ENCODE data around the gene PTCH2.
A peak's percentile ranks its signal among the peaks of the same experiment; 100 is the strongest.

Gene PTCH2

DNA sequence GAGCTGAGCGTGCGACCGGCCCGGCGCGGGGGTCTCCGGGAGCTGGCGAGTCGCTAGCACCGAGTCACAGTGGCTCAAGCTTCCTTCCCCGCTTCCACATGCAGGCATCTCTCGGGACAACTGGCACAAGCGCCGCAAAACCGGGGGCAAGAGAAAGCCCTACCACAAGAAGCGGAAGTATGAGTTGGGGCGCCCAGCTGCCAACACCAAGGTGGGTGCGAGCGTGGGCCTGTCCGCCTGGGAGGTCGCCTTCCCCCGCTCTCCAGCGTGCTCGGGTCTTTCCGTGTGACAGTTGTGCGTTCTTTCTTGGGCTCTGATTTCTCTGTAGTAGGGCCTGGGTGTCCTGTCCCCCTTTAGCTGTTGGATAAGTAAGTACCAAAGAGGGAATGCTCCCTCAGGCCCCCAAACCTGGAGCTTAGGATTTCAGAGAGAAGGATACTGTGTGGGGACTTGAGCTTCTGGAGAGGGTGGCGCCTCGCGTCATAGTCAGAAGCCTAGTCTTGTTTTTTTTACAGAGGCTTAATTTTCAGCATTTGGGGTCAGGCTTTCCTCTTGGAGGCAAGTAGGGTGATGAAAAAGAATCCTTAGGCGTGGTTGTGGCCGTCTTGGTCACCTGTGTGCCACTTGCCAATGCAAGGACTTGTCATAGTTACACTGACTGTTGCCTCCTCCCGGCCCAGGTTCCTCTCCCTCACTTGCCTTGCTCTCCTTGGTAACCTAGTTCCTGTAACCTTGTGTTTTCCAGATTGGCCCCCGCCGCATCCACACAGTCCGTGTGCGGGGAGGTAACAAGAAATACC is 66.9 kb downstream of the PTCH2 start:
- peaks cover 31% of the 10 kb centered on the region for H4K20me1 ChIP-seq (ENCODE audit: insufficient read depth, low read length)
- no peaks in the 10 kb centered on the region for H3K9me3 ChIP-seq (ENCODE audit: insufficient read depth, low read length)
- H3K4me1 ChIP-seq (ENCODE audit: low read length): peaks cover 13% of the 10 kb centered on the region
- TF ChIP-seq CTCF (IDR thresholded peaks at IDR 0.05; ENCODE audit: low read depth, low read length) (no peak), EZH2phosphoT487 (IDR thresholded peaks at IDR 0.05; ENCODE audit: low read depth) (no peak)
- H3K27me3 ChIP-seq (ENCODE audit: low read depth, low read length): no peaks in the 10 kb centered on the region
- peak overlapping the region; percentile 97 for H3K4me2 ChIP-seq (ENCODE audit: low read length)
- peaks cover 47% of the 10 kb centered on the region for H3K79me2 ChIP-seq (ENCODE audit: low read length)
- H3K27ac ChIP-seq (ENCODE audit: low read length): peak overlapping the region; percentile 79
- peak overlapping the region; percentile 88 for H3K4me3 ChIP-seq (ENCODE audit: low read length)
- peaks cover 38% of the 10 kb centered on the region for H3K36me3 ChIP-seq (replicated peaks; ENCODE audit: low read depth, low read length)
- H2AFZ ChIP-seq (ENCODE audit: low read depth, low read length): no peak overlapping the region
- peak overlapping the region; percentile 95 for H3K9ac ChIP-seq (ENCODE audit: low read length)

GRCh38 chr1:44775078-44775929 is 67.7 kb downstream of the PTCH2 start, which contains the start of gene RPS8:
TSS of gene RPS8 (plus strand) at chr1:44775540. CDS start at chr1:44775597, 57 bp downstream.
- TF ChIP-seq EZH2phosphoT487 (IDR thresholded peaks at IDR 0.05; ENCODE audit: low read depth) (no peak), CTCF (IDR thresholded peaks at IDR 0.05; ENCODE audit: low read depth, low read length) (no peak)
- Histone ChIP-seq H3K36me3 (replicated peaks; ENCODE audit: low read depth, low read length) (peaks cover 34% of the 10 kb centered on the region), H3K27ac (ENCODE audit: low read length) (peak within 1 kb of the TSS; percentile 79), H3K4me1 (ENCODE audit: low read length) (peaks cover 13% of the 10 kb centered on the region), H4K20me1 (ENCODE audit: insufficient read depth, low read length) (peaks cover 31% of the 10 kb centered on the region), H2AFZ (ENCODE audit: low read depth, low read length) (0 out of 2 replicates have a peak within 1 kb of the TSS, but pooled peaks have one; percentile 28), H3K27me3 (ENCODE audit: low read depth, low read length) (no peaks in the 10 kb centered on the region), H3K79me2 (ENCODE audit: low read length) (peaks cover 47% of the 10 kb centered on the region), H3K4me2 (ENCODE audit: low read length) (peak within 1 kb of the TSS; percentile 97), H3K4me3 (ENCODE audit: low read length) (peak within 1 kb of the TSS; percentile 88), H3K9me3 (ENCODE audit: insufficient read depth, low read length) (no peaks in the 10 kb centered on the region), H3K9ac (ENCODE audit: low read length) (peak within 1 kb of the TSS; percentile 95)

Measured in OCI-LY3 (cell line).